Naive B cell (primary cell): ENCODE data around the gene COL5A1. TPM values are rescaled to one million over a fixed set of nuclear protein-coding genes. Genes with fewer than 3 reads are reported as not detected.
A peak's percentile ranks its signal among the peaks of the same experiment; 100 is the strongest.

Experiments
- ATAC-seq, 2 donors: fragments of 150-1000 bp; cut with Tn5 transposase; 2 replicates each; pipeline ENCODE4 v1.10.0; 2021; ENCODE audit warnings: low read depth in 2 of 2, mild to moderate bottlenecking in 2 of 2, moderate library complexity in 2 of 2
- DNase-seq: peaks from one replicate; pipeline ENCODE4 v3.0.0; 2022
- H3K27ac Mint-ChIP-seq, 6 donors: one replicate each; pipeline ENCODE4 v1.8.0; 2020 to 2022; ENCODE audit warnings: mild to moderate bottlenecking in 6 of 6, mixed read lengths in 6 of 6, moderate library complexity in 5 of 6, inconsistent platforms in 2 of 6
- H3K27me3 Mint-ChIP-seq, 3 donors: one replicate each; pipeline ENCODE4 v1.8.0; 2021 to 2022; ENCODE audit warnings: mixed read lengths in 3 of 3, mild to moderate bottlenecking in 1 of 3
- H3K36me3 Mint-ChIP-seq, 2 donors: one replicate each; pipeline ENCODE4 v1.8.0; 2020 to 2022; ENCODE audit warnings: mixed read lengths in 2 of 2, inconsistent platforms in 1 of 2, mild to moderate bottlenecking in 1 of 2
- H3K4me1 Mint-ChIP-seq, 3 donors: one replicate each; pipeline ENCODE4 v1.8.0; 2020 to 2022; ENCODE audit warnings: mixed read lengths in 3 of 3, inconsistent platforms in 1 of 3, mild to moderate bottlenecking in 1 of 3, moderate library complexity in 1 of 3
- H3K4me3 Mint-ChIP-seq, 8 donors: one replicate each; pipeline ENCODE4 v1.8.0; 2020 to 2022; ENCODE audit warnings: mild to moderate bottlenecking in 8 of 8, mixed read lengths in 8 of 8, moderate library complexity in 8 of 8, inconsistent platforms in 2 of 8
- H3K9me3 Mint-ChIP-seq, 7 donors: one replicate each; pipeline ENCODE4 v1.8.0; 2020 to 2022; ENCODE audit warnings: mixed read lengths in 7 of 7, mild to moderate bottlenecking in 5 of 7, inconsistent platforms in 2 of 7, moderate library complexity in 1 of 7
- polyA plus RNA-seq, 6 donors: library from polyadenylated mRNA; unstranded; fragments of 300-500 nt; fragmentation: Illumina TruSeq; gene quantifications; one replicate each; pipeline ENCODE4 v1.2.3, GENCODE V29; 2021; ENCODE audit warnings: low read depth in 6 of 6

The COL5A1 gene
- polyA plus RNA-seq, 6 donors from 2014 or later: not detected

GRCh38 chr9:134830926-134831720 is 189.5 kb downstream of the COL5A1 start:
- Mint-ChIP-seq H3K36me3 (no peaks in the 10 kb centered on the region), H3K27me3 (no peaks in the 10 kb centered on the region), H3K27ac (no peak overlapping the region), H3K4me3 (no peak overlapping the region), H3K9me3 (no peaks in the 10 kb centered on the region), H3K4me1 (no peaks in the 10 kb centered on the region)
- ATAC-seq: no peak
- no peak for DNase-seq

- no peaks in the 10 kb centered on the region for H3K36me3 Mint-ChIP-seq
Observed at GRCh38 chr9:134832471-134832870, 190.9 kb downstream of the COL5A1 start.

GRCh38 chr9:134833294-134833880 is 191.8 kb downstream of the COL5A1 start:
- Mint-ChIP-seq H3K4me1 (no peaks in the 10 kb centered on the region), H3K27me3 (no peaks in the 10 kb centered on the region), H3K27ac (no peak overlapping the region), H3K9me3 (peaks cover 0 to 1% (median 0%) of the 10 kb centered on the region in 7 donors), H3K4me3 (no peak overlapping the region), H3K36me3 (no peaks in the 10 kb centered on the region)
- ATAC-seq: no peak
- DNase-seq: no peak

More at GRCh38 chr9:134832471-134832870, 190.9 kb downstream of the COL5A1 start:
- Mint-ChIP-seq H3K4me1 (no peaks in the 10 kb centered on the region), H3K9me3 (peaks cover 0 to 1% (median 0%) of the 10 kb centered on the region in 7 donors), H3K27ac (peak overlapping the region in 1 of 6 donors; percentile 61), H3K27me3 (no peaks in the 10 kb centered on the region), H3K4me3 (no peak overlapping the region)
- ATAC-seq (no peak), DNase-seq (no peak)

- H3K27me3 Mint-ChIP-seq: no peaks in the 10 kb centered on the region
- no peaks in the 10 kb centered on the region for H3K4me1 Mint-ChIP-seq
- no peak overlapping the region for H3K4me3 Mint-ChIP-seq
- DNase-seq (no peak), ATAC-seq (no peak)
- H3K36me3 Mint-ChIP-seq: no peaks in the 10 kb centered on the region
- H3K9me3 Mint-ChIP-seq: peaks cover 0 to 1% (median 0%) of the 10 kb centered on the region in 7 donors
- H3K27ac Mint-ChIP-seq: no peak overlapping the region
Observed at GRCh38 chr9:134834217-134834956, 192.8 kb downstream of the COL5A1 start.

GRCh38 chr9:134834957-134835419 is 193.4 kb downstream of the COL5A1 start:
- no peak for DNase-seq
- Mint-ChIP-seq H3K4me3 (no peak overlapping the region), H3K27me3 (no peaks in the 10 kb centered on the region), H3K9me3 (peaks cover 0 to 1% (median 0%) of the 10 kb centered on the region in 7 donors), H3K27ac (no peak overlapping the region), H3K4me1 (no peaks in the 10 kb centered on the region), H3K36me3 (no peaks in the 10 kb centered on the region)
- ATAC-seq: no peak

GRCh38 chr9:134835448-134835847 is 193.8 kb downstream of the COL5A1 start:
- Mint-ChIP-seq H3K9me3 (peaks cover 0 to 1% (median 0%) of the 10 kb centered on the region in 7 donors), H3K27ac (no peak overlapping the region), H3K4me3 (no peak overlapping the region), H3K36me3 (no peaks in the 10 kb centered on the region), H3K4me1 (no peaks in the 10 kb centered on the region), H3K27me3 (no peaks in the 10 kb centered on the region)
- no peak for ATAC-seq
- DNase-seq: no peak

GRCh38 chr9:134835987-134836386 is 194.4 kb downstream of the COL5A1 start:
- no peak for ATAC-seq
- Mint-ChIP-seq H3K4me1 (no peaks in the 10 kb centered on the region), H3K36me3 (no peaks in the 10 kb centered on the region), H3K9me3 (peaks cover 0 to 1% (median 0%) of the 10 kb centered on the region in 7 donors), H3K4me3 (no peak overlapping the region), H3K27ac (no peak overlapping the region), H3K27me3 (no peaks in the 10 kb centered on the region)
- DNase-seq: no peak

GRCh38 chr9:134836406-134836970 is 194.9 kb downstream of the COL5A1 start:
- Mint-ChIP-seq H3K36me3 (no peaks in the 10 kb centered on the region), H3K27me3 (no peaks in the 10 kb centered on the region), H3K4me1 (no peaks in the 10 kb centered on the region), H3K4me3 (no peak overlapping the region), H3K27ac (no peak overlapping the region), H3K9me3 (peaks cover 0 to 1% (median 0%) of the 10 kb centered on the region in 7 donors)
- ATAC-seq (no peak), DNase-seq (no peak)

- H3K4me1 Mint-ChIP-seq: no peaks in the 10 kb centered on the region
- ATAC-seq: no peak
- H3K4me3 Mint-ChIP-seq: peak overlapping the region in 1 of 8 donors; percentile 25
- H3K9me3 Mint-ChIP-seq: peaks cover 0 to 1% (median 0%) of the 10 kb centered on the region in 7 donors
- no peaks in the 10 kb centered on the region for H3K36me3 Mint-ChIP-seq
- peak overlapping the region in 1 of 6 donors; percentile 51 for H3K27ac Mint-ChIP-seq
- no peaks in the 10 kb centered on the region for H3K27me3 Mint-ChIP-seq
- DNase-seq: no peak
Observed at GRCh38 chr9:134837529-134837928, 195.9 kb downstream of the COL5A1 start.

- ATAC-seq (no peak), DNase-seq (no peak)
- Mint-ChIP-seq H3K27me3 (no peaks in the 10 kb centered on the region), H3K36me3 (no peaks in the 10 kb centered on the region), H3K4me3 (no peak overlapping the region), H3K4me1 (no peaks in the 10 kb centered on the region), H3K9me3 (peaks cover 0 to 1% (median 0%) of the 10 kb centered on the region in 7 donors), H3K27ac (no peak overlapping the region)
Observed at GRCh38 chr9:134838651-134839454, 197.2 kb downstream of the COL5A1 start.

- H3K27me3 Mint-ChIP-seq: no peaks in the 10 kb centered on the region
- H3K9me3 Mint-ChIP-seq: peaks cover 0 to 1% (median 0%) of the 10 kb centered on the region in 7 donors
- no peak for ATAC-seq
- no peak overlapping the region for H3K27ac Mint-ChIP-seq
- H3K4me1 Mint-ChIP-seq: no peaks in the 10 kb centered on the region
- DNase-seq: no peak
- no peaks in the 10 kb centered on the region for H3K36me3 Mint-ChIP-seq
- no peak overlapping the region for H3K4me3 Mint-ChIP-seq
Observed at GRCh38 chr9:134839455-134840125, 198.0 kb downstream of the COL5A1 start.

- Mint-ChIP-seq H3K27ac (no peak overlapping the region), H3K36me3 (no peaks in the 10 kb centered on the region), H3K27me3 (no peaks in the 10 kb centered on the region), H3K4me1 (no peaks in the 10 kb centered on the region), H3K9me3 (peaks cover 0 to 1% (median 0%) of the 10 kb centered on the region in 7 donors), H3K4me3 (peak overlapping the region in 1 of 8 donors; percentile 20)
- DNase-seq (no peak), ATAC-seq (no peak)
Observed at GRCh38 chr9:134840511-134840910, 198.9 kb downstream of the COL5A1 start.
